ENCODE data around the gene CST3. TPM values are rescaled to one million over a fixed set of nuclear protein-coding genes. Genes with fewer than 3 reads are reported as not detected.
"Not testable (repeated sequence)": the region's sequence is repeated elsewhere in the genome, so short reads cannot be mapped to it uniquely, and the experiment has no call there.

Gene CST3, protein sequence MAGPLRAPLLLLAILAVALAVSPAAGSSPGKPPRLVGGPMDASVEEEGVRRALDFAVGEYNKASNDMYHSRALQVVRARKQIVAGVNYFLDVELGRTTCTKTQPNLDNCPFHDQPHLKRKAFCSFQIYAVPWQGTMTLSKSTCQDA
- 100 to 1,000 TPM in 4 of 12 donors, 10 to 100 TPM in 7, not detected in 1; 67.9 to 280 (median 88.8) TPM for polyA plus RNA-seq (ENCODE audit: insufficient read length in 12 of 12)
- long read RNA-seq, donor 1, transcript CST3-201 (3 exons, 873 nt): major isoform, 669 of 948 reads
- long read RNA-seq, donor 1, partial matches to known transcripts: 248 of 948 reads
- long read RNA-seq, donor 1, other reads (novel, unspliced or antisense): 29 of 948 reads
- long read RNA-seq, donor 2, transcript CST3-201 (3 exons, 873 nt): major isoform, 115 of 148 reads
- long read RNA-seq, donor 2, partial matches to known transcripts: 28 of 148 reads
- long read RNA-seq, donor 2, other reads (novel, unspliced or antisense): 5 of 148 reads
- long read RNA-seq, donor 3, transcript CST3-201 (3 exons, 873 nt): major isoform, 47 of 75 reads
- long read RNA-seq, donor 3, partial matches to known transcripts: 28 of 75 reads
- long read RNA-seq, donor 3, other reads (novel, unspliced or antisense): 0 of 75 reads
- long read RNA-seq, donor 4, transcript CST3-201 (3 exons, 873 nt): major isoform, 51 of 66 reads
- long read RNA-seq, donor 4, partial matches to known transcripts: 15 of 66 reads
- long read RNA-seq, donor 4, other reads (novel, unspliced or antisense): 0 of 66 reads
- long read RNA-seq, donor 5, transcript CST3-201 (3 exons, 873 nt): major isoform, 100 of 154 reads
- long read RNA-seq, donor 5, partial matches to known transcripts: 46 of 154 reads
- long read RNA-seq, donor 5, other reads (novel, unspliced or antisense): 6 of 154 reads
- long read RNA-seq, donor 6, transcript CST3-201 (3 exons, 873 nt): major isoform, 55 of 91 reads
- long read RNA-seq, donor 6, partial matches to known transcripts: 35 of 91 reads
- long read RNA-seq, donor 6, other reads (novel, unspliced or antisense): 0 of 91 reads
- long read RNA-seq, donor 7, transcript CST3-201 (3 exons, 873 nt): major isoform, 50 of 69 reads
- long read RNA-seq, donor 7, partial matches to known transcripts: 19 of 69 reads
- long read RNA-seq, donor 7, other reads (novel, unspliced or antisense): 0 of 69 reads
- long read RNA-seq, donor 8, transcript CST3-201 (3 exons, 873 nt): major isoform, 109 of 172 reads
- long read RNA-seq, donor 8, partial matches to known transcripts: 63 of 172 reads
- long read RNA-seq, donor 8, other reads (novel, unspliced or antisense): 0 of 172 reads
- long read RNA-seq, donor 9, transcript CST3-201 (3 exons, 873 nt): major isoform, 78 of 109 reads
- long read RNA-seq, donor 9, partial matches to known transcripts: 30 of 109 reads
- long read RNA-seq, donor 9, other reads (novel, unspliced or antisense): 0 of 109 reads
- long read RNA-seq, donor 10, transcript CST3-201 (3 exons, 873 nt): major isoform, 86 of 119 reads
- long read RNA-seq, donor 10, partial matches to known transcripts: 33 of 119 reads
- long read RNA-seq, donor 10, other reads (novel, unspliced or antisense): 0 of 119 reads
- long read RNA-seq, donor 11, transcript CST3-201 (3 exons, 873 nt): major isoform, 92 of 125 reads
- long read RNA-seq, donor 11, partial matches to known transcripts: 33 of 125 reads
- long read RNA-seq, donor 11, other reads (novel, unspliced or antisense): 0 of 125 reads

DNA sequence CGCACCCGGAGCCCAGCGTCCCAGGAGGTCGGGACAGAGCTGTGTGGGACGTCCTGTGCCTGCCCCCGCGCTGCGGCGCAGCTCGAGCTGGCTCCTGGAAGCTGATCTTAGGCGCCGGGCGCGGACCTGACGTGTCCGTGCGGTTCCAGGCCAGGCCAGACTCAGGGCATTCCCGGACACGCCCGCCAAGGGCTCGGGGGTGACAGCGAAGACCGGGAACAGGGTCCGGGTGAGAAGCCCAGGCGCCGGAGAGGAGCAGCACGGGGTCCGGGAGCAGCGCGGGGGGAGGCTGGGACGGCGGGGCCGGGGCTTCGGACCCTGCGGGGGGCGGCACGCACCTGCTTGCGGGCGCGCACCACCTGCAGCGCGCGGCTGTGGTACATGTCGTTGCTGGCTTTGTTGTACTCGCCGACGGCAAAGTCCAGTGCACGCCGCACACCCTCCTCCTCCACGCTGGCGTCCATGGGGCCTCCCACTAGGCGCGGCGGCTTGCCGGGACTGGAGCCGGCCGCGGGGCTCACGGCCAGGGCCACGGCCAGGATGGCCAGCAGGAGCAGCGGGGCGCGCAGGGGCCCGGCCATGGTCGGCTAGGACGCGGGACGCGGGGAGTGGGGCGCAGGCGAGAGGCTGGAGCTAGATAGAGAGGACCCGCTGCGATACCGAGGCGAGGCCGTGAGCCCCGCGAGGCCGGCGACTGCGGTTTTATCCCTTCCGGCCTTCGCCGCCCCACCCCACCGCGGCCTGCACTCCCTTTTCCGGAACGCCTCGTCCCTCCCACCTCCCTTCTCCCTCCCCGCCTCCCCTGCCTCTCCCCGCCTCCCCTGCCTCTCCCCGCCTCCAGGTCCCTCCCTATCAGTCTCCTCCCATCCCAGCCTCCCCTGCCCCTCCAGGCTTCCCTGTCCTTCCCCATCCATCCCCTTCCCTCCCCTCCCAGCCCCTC, at the start of gene CST3:
TSS of gene CST3 (minus strand) at position 674 of the 940 bp plus-strand sequence. CDS start at position 581, 93 bp downstream.
- peak; percentile 81 for DNase-seq

DNA sequence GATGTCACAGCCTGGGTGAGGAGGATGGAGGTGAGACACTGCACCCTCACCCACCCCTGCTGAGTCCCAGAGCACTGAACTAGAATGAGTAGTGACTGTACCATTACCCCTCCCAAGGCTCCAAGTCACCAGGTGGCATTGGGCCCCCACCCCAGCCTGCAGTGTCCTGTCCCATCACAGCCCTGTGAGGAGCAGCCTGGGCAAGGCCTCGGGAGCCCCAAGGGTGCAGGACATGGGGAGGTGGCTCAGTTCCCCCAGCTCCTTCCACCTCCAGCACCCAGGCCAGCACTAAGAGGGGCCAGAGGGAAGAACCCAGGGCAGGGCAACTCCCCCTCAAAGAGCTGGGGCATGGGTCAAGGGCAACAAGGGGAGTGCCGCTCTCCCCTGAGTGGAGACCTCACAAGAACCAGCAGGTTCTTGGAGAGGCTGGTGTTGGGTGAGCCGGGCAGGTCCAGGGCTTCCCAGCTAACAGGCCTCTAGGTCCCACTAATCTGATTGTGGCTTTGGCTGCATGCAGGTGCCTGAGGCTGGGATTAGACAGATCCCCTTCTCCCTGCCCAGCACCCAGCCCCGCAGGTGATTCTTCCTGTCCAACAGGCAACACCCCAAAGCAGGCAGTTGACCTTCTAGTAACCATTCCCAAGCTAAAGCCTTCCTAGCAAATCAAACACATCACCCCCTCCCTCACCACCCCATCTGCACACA, 48.4 kb upstream of the CST3 start:
- no peak for DNase-seq

DNA sequence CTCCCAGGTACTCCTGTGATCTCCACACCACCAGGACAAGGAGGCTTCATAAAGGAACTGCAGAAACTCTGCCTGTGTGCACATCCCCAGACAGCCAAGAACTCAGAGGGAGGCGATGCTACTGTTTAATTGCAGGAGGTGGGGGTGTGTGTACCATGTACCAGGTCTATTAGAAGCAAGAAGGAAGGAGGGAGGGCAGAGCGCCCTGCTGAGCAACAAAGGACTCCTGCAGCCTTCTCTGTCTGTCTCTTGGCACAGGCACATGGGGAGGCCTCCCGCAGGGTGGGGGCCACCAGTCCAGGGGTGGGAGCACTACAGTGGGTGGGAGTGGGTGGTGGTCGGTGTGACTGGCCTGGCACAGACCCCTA, 47.8 kb upstream of the CST3 start:
- DNase-seq: not testable (repeated sequence)

DNA sequence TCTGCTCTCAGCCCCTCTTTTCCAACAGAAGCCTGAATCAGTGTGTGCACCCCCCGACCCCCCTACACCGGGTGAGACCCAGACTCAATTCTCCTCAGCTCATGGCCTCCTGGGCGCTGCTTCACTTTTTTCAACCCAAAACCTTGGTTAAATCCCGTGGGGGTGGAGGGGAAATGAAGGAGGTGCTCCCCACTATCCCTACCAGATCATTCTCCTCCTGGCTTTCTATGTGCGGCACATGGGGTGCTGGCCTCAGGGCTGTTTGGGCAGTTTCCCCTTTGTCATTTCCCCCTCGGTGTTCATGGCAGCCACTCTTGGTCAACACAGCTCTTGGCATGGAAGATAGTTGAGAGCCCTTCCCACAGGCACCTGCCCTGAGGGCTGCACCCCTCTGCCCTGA, 46.5 kb upstream of the CST3 start:
- DNase-seq: no peak

DNA sequence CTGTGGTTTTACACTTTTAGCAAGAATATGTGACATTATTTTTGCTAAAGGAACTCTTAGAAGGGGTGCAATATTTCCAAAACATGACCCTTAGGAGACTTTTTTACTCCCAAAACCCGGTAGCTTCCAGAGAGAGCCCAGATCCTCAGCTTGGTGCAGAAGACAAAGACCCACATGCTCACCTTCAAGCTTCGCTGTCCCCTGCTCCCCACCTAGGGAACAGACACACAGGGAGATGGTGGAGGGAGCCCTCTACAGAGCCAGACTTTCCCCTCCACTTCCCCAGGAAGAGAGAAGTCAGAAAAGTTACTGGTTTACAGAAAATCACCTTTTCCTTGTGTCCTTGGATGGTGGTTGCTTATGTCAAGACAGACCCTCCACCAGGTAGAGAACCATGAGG, 46.1 kb upstream of the CST3 start:
- no peak for DNase-seq

DNA sequence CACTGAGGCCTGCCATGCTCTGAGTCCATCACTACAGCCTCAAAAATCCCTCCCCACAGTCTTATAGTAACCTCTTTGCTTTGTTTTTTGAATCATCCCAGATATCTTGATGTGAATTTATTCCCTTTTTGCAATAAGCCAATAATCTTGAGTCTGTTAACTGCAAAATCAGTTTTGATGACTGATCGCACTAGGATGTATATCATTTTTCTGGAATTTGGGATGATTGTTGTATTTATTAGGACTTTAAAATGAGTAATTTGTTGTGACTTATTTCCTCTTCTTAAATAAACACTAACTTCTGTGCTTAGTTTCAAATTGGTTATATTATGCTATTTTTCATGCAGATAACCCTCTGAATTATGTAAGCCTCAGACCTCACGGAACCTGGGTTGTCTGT, 45.5 kb upstream of the CST3 start:
- DNase-seq: no peak

DNA sequence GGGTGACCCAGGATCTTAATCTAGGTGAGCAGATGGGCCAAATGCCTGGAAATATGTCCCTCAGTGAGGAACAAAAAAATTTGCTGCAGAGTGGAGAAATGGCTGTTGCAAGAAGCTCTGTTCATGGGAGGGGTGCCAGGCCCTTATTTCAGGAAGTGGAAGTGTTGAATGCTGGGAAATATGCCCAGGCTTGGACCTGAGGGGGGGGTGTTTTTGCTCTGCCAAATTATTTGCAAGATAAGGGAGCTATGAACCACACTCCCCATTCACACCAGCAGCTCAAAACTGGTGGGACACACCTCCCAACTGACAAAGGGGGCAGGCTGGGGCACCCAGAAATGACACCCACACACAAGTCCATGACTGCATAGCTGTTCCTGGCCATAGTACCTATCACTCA, 42.4 kb upstream of the CST3 start:
- no peak for DNase-seq

DNA sequence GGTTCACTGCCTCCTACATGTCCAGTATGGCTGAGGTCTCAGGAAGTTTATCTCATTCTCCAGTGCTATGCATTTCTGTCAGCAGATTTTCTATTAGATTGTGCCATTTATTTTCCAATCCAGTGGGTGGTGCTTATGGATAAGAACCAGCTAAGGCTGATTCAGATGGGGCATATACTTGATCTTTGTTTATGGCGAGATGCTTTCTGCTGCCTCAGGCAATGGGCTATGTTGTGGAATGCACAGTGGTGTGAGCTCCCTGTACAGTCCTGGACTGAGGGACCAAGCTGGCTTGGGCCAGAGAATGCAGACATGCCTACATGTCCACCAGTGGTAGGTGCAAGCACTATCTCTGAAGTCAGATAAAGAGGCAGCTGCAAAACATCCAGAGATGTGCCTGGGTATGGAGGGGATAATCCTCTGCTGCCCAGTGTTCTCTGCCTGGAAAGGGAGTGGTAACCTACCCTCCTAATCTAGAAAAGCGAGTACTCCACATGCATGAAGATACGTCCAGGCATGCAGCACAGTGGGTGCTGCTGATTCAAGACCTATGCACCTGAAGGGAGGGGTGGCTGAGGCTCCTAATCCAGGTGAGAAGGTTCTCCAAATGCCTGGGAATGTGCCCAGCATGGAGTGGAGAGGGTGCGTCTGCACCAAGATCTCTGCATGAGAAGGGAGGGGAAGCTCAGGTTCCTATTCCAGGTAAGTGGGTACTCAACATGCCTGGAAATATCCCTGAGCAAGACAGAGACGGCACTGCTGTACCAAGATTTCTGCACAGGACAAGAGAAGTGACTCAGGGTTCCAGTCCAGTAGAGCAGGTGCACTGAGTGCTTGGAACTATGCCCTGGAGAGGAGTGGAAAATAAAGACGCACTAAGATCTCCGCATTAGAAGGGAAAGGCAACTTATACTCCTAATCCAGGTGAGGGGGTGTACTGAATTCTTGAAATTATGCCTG, 41.7 kb upstream of the CST3 start:
- no peak for DNase-seq

DNA sequence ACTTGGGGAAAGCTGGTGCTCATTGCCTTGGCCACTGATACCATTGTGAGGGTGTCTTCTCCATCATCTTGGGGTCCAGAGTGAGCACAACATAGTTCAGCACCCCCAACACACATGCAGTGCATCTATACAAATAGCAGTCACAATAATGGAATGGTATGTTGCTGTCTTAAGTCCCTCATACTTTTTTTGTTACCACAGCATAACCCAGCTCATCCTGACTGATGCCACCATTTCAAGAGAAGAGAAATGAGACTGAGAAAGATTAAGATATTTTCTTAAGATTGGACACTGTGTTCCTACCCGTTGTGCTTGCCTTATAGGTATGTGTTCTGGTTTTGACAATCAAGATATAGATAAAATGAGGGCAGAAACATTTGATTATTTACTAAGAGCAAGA, 35.5 kb upstream of the CST3 start:
- DNase-seq: no peak

DNA sequence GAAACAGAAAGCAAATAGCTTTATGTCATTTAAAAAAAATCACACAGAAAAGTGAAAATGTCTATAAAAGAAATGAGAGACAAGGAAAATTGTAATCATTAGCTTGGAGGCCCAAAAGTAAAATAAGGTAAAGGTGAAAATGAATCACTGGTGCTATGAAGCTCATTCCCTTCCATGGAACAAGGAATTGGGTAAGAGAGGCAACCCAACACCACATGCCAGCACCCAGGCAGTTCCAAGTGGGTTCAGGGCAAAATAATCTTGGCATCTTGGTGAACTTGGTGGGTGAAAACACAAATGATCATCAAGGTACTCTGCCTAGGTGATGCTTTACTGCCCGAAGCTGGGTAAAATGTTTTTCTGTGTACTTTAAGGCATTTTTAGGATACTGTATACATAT, 34.4 kb upstream of the CST3 start:
- DNase-seq: no peak

DNA sequence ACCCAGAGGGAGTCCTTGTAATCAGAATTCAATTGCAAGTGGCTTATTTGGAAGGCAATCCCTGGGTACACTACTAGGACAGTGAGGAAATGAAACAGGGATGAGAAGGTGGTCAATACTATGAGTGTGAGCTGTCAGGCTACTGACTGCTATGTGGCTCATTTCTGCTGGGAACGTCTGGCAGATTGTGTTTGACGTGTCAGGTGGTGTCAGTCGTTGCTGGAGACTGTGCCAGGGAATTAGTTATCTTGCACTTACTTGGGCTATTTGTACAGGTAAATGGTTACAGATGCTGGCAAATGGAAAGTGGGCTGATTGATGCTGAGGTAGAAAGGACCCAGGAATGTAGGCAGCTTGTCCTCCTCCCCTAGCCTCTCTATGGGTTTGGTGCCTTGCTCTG, 33.7 kb upstream of the CST3 start:
- no peak for DNase-seq

DNA sequence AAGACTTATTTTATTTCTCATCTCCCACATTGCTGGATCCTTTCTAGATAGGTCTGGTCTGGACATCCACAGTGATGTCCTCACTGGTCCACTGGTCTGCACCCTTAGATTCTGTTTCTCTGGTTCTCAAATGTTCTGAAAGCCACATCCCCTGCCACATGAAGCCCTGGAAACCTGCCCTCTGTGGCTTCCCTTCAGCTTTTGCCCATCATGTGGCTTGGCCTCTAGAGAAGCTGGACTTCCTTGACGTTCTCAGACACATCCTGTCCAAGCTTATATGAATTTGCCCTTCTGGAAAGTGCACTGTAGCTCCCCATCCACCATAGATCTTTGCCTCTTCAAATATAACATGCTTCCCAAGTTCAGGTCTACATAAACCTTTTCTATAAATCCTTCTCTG, 32.6 kb upstream of the CST3 start:
- no peak for DNase-seq

DNA sequence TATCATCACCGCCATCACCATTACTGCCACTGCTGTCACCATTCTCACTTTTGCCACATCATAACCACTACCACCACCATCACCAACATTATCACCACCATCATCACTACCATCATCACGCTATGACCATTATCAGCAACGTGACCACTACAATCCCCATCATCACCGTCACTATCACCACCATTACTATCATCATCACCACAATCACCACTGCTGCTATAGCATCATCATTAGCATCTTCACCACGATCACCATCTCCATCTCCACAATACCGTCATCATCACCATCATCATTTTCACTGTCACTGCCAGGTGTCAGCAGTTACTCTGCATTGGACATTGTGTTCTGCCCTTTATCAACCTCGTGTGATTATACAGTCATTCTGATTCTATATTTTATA, 32.1 kb upstream of the CST3 start:
- no peak for DNase-seq

DNA sequence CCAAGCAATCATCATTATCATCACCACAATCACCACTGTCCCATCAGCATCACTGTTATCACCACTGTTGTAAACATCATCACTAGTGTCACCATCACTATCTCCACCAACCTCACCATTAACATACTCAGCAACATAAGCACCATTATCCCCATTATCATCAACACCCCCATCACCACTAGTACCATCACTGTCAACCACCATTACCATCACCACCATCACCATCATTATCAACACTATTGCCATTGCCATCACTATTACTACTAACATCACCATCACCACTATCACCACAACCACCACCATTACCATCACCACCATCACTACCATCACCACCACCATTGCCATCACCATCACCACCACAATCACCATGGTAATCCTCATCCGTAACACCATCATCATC, 31.6 kb upstream of the CST3 start:
- no peak for DNase-seq

DNA sequence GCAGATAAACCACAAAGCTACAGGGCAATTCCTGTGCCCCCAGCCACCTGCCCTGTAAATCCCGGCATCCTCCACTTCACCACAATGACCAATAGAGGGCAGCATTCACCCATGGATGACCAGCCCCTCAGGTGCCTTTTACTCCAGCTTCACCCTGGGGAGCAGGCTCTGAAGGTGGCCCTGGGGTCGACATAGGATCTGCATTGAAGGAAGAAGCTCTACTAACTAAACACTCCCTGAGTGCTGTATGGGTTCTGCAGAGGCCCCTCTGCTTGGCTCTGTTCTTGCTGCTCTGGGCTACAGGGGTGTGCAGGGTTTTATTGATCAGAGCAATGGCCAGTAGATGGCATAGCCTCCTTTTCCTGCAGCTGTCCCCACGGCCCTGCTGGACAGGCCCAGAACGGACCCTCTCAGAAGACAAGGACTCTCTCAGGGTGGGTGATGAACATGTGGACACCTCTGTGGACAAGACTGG, 30.8 kb upstream of the CST3 start:
- no peak for DNase-seq

DNA sequence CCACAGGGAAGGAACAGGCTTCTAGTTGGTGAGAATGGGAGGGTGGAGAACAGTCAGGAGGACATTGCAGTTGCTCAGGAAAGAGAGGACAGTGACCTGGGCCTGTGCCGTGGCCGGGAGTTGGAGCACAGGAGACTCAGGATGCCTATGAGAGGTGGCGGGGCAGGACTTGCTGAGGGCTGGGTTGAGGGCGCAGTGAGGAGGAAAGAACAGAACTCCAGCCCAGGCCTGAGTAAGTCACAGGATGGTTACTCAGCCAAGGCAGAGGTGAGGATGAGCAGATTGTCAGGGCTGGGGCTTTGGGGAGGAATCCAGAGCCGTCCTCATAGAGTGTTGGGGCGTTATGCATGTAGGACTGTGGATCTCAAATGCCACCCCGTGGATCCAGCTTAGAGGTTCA, 29.9 kb upstream of the CST3 start:
- no peak for DNase-seq

DNA sequence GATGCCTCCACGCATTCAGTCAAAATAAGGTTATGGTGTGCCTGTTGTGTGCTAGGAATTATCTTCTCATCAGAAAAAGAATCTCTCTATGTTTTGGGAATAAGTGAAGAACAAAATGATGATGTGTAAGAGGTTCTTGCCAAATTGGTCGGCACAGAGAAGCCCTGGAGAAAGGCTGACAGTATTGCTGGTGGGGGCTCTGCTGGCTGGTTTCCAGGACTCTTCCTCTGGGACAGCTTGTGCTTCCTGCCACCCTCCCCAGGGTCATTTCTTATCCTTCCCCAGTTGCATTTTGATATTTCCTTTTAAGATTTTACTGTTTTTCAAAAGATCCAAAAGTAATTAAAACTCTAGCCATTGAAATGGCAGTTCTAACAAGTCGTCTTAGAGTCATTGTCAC, 28.9 kb upstream of the CST3 start:
- DNase-seq: no peak

DNA sequence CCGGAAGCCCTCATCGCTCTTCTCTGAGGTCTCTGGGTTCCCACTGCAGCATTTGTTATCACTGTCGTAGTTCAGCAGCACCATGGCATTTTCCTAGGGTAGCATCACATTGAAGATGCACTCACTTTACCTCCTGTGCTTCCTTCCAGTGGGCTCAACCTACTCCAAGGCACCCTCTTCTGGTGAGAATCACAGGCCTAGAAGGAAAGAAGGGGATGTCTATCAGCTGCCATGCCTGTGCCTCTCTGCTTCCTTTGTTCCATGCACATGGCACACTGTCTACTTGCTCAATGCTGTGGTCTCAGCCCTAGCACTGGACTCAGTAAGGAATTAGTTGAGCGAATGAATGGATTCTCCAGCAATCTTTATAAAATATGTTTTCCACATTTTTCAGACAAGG, 28.4 kb upstream of the CST3 start:
- no peak for DNase-seq
